ENCODE results near the gene F9.
"Not testable (repeated sequence)": the region's sequence is repeated elsewhere in the genome, so short reads cannot be mapped to it uniquely, and the experiment has no call there.

Gene F9

GRCh38 chrX:139530550-139530949, at the start of gene F9:
Gene F9 (plus strand): TSS chrX:139530739. CDS start chrX:139530765, 26 bp downstream.
- DNase-seq (ENCODE audit: low read depth) = no peak

GRCh38 chrX:139483699-139484098, 46.8 kb upstream of the F9 start:
- DNase-seq (ENCODE audit: low read depth) = no peak

DNA sequence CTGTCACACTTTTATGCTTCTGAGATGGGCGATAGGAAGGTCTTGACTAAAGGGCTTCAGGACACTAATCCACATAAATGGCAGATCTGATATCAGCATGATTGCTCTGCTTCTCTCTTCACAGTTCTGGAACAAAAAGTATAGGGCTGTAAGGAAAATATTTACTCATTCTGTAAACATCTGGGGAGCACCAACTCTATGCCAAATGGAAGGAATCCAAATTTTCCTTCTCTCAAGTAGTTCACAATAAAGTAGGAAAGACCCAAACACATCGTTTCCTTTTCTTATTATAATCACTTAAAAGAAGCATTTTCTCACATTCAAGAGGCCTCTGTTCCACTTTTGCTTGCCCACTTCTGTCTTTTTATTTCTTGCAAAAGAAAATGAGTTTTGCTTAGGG, 45.9 kb upstream of the F9 start:
- no peak for DNase-seq (ENCODE audit: low read depth)

DNA sequence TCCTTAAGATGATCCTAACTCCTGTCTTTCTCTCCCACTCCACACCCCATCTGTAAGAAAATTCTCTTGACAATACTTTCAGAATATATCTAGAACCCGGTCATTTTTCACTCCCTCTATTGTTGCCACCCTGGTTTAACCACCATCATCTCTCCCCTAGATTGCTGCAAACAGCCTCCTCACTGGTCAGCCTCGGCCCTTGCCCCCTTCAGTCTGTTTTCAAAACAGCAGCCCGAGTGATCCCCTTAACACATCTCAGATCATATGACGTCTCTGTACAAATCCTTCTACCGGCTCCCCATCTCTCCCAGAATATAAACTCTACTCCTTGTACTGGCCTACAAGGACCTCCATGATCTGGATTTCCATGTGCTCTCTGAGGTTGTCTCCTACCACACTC, 35.2 kb upstream of the F9 start:
- no peak for DNase-seq (ENCODE audit: low read depth)

- no peak for DNase-seq (ENCODE audit: low read depth)
Observed at GRCh38 chrX:139506333-139506732, 24.2 kb upstream of the F9 start.

- no peak for DNase-seq (ENCODE audit: low read depth)
Observed at GRCh38 chrX:139508099-139508498, 22.4 kb upstream of the F9 start.

- no peak for DNase-seq (ENCODE audit: low read depth)
Observed at GRCh38 chrX:139518475-139518874, 12.1 kb upstream of the F9 start.

- not testable (repeated sequence) for DNase-seq (ENCODE audit: low read depth)
Observed at GRCh38 chrX:139528829-139529228, 1.7 kb upstream of the F9 start.

DNA sequence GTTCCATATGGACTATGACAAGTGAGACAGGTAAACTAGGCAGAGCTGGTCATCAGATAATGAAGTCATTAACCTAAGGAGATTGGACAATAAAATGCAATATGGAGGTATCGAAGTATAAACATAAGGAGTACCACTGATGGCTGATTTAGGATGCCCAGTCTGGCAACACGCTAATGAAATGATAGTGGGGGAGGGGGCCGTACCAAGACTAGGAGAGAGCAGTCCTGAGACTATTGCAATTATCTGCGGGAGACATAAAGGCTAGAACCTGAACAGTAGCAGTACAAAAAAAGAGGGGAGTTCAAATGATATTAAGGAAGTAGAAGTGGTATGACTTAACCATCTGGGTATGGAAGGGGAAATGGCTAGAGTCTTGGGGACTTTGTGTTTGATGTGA, 2.3 kb downstream of the F9 start:
- DNase-seq (ENCODE audit: low read depth) = no peak

- DNase-seq (ENCODE audit: low read depth) = no peak
Observed at GRCh38 chrX:139533444-139533843, 2.9 kb downstream of the F9 start.

- no peak for DNase-seq (ENCODE audit: low read depth)
Observed at GRCh38 chrX:139538907-139539790, 8.6 kb downstream of the F9 start.

- no peak for DNase-seq (ENCODE audit: low read depth)
Observed at GRCh38 chrX:139542652-139543051, 12.1 kb downstream of the F9 start.

GRCh38 chrX:139543920-139544319, 13.4 kb downstream of the F9 start:
- no peak for DNase-seq (ENCODE audit: low read depth)

GRCh38 chrX:139544591-139544990, 14.1 kb downstream of the F9 start:
- DNase-seq (ENCODE audit: low read depth) = no peak

GRCh38 chrX:139554376-139554775, 23.8 kb downstream of the F9 start:
- no peak for DNase-seq (ENCODE audit: low read depth)

DNA sequence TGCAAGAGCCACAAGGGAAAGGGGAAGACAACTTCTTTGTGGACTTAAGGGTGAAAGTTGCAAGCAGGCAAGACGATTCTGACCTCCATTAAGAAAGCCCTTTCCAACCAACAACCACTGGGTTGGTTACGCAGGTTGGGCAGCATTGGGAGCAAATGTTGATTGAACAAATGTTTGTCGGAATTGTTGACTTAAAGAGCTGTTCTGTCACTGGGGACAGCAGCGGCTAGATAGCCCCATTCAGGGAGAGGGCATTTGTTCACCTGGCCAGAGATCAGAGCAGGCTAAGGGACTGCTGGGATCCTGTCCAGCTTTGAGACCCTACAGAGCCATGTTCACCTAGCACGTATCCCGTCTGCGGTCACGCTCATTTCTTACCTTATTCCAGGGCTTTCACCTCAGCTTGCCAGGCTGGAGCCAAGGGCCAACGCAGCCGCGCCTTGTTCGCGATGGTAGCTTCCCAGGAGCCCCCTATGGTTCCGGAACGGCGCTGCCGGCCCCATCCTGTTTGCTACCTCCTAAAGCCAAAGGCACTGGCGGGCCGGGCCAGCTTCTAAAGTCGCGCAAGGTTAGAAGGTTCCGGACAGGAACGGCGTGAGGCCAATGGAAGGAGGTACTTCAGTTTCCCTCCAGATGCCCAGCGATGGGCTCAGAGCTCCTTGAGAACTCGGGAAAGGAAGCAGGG, 24.6 kb downstream of the F9 start:
- DNase-seq (ENCODE audit: low read depth) = no peak

DNA sequence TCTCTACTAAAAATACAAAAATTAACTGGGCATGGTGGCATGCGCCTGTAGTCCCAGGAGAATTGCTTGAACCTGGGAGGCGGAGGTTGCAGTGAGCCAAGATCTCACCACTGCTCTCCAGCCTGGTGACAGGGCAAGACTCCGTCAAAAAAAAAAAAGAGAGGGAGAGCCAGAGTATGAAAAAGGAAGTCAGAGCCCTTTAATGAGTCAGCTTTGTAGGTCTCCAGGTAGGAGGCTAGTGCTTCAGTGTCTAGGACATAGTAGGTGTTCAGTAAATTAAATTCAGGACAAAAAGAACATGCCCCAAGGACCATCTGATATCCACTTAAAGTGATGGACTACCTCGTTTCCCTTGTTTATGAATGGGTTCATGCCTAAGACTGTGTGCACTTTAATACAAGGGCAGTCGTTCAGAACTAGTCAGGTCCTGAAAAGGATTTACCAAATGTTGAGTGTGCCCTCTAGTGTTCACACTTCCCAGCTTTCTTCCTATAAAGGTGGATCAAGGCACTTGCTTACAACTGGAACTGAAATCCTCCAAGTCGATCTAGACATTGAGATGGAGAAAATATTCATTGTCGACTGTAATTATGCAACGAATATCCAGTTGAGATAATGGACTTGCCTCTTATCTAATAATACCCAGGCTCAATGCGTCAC, 29.0 kb downstream of the F9 start:
- DNase-seq (ENCODE audit: low read depth) = no peak

GRCh38 chrX:139560221-139560620, 29.7 kb downstream of the F9 start:
- DNase-seq (ENCODE audit: low read depth) = no peak

DNA sequence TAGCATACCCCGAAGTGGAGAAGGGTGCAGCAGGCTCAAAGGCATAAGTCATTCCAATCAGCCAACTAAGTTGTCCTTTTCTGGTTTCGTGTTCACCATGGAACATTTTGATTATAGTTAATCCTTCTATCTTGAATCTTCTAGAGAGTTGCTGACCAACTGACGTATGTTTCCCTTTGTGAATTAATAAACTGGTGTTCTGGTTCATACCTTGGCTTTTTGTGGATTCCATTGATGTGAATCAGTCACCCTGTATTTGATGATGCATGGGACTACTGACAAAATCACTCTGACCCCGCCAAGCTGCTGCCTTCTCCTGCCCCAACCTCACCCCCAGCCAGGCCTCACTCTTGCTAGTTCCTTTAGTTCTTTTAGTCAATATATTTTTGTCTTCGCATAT, 32.7 kb downstream of the F9 start:
- DNase-seq (ENCODE audit: low read depth) = no peak

GRCh38 chrX:139566981-139567380, 36.4 kb downstream of the F9 start:
- DNase-seq (ENCODE audit: low read depth) = no peak

GRCh38 chrX:139581068-139581467, 50.5 kb downstream of the F9 start:
- DNase-seq (ENCODE audit: low read depth) = no peak

DNA sequence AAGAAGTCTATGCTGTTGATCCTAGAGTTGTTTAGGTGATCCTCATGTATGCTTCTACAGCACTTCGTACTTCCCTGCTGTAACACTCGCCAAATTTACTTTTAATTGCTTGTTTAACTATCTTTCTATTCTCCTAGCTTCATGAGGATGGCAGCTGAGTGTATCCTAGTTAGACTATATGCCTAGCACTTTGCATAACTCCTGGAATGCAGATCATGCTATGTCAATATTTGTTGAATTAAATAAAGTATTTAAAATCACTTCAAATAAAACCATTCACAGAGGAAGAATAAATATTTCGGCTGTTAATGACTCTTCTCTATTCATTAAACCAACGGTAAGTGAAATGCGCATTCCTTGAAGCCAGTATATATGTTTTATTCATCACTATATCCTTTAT, 55.1 kb downstream of the F9 start:
- DNase-seq (ENCODE audit: low read depth) = no peak

DNA sequence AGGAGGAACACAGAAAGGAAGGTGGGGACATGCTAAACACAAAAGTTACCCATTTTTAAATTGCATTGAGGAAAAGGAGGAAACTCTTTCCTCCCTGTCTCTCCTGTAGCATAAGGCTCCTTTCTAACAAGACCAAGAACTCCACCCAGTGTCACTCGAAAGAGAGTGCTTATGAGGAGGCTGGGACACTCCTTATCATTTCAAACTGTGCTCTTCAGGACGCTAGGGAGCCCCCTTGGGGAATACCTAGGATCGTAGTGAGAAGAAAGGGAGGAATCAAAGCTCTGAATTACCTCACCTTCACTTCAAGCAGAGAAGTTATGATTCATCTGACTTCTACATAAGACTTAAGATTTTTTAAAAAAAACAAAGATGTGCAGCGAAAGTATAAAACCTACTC, 65.5 kb downstream of the F9 start:
- DNase-seq (ENCODE audit: low read depth) = no peak
